GM21528 (cell line): Measurements from ENCODE around the gene ERI2.
"Not testable (repeated sequence)": the region's sequence is repeated elsewhere in the genome, so short reads cannot be mapped to it uniquely, and the experiment has no call there.

Experiments
- ATAC-seq: cut with Tn5 transposase; IDR thresholded peaks from one replicate; pipeline ENCODE4 v1.9.1; 2021; ENCODE audit warnings: mild to moderate bottlenecking, moderate library complexity; ENCODE audit not compliant: unreplicated experiment, low FRiP score

The ERI2 gene

DNA sequence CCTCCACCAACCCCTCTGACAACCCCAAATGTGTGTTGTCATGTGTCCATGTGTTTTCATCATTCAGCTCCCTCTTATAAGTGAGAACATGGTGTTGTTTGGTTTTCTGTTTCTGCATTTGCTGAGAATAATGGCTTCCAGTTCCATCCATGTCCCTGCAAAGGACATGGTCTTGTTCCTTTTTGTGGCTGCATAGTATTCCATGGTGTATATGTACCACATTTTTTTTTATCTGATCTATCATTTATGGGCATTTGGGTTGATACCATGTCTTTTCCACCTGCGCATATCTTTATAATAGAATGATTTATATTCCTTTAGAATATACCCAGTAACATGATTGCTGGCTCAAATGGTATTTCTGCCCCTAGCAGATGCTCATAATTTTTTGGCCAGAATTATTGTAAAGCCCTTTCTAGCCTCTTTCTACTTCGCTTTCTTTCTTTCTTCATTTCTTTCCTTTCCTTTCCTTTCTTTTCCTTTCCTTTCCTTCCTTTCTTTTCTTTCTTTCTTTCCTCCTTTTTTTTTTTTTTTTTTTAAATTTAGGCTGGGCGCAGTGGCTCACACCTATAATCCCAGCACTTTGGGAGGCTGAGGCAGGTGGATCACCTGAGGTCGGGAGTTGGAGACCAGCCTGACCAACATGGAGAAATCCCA lies 12.8 kb upstream of the ERI2 start:
- no peak for ATAC-seq

GRCh38 chr16:20814784-20815183 lies 8.5 kb upstream of the ERI2 start:
- no peak for ATAC-seq

GRCh38 chr16:20812510-20812909 lies 6.2 kb upstream of the ERI2 start:
- ATAC-seq: no peak

DNA sequence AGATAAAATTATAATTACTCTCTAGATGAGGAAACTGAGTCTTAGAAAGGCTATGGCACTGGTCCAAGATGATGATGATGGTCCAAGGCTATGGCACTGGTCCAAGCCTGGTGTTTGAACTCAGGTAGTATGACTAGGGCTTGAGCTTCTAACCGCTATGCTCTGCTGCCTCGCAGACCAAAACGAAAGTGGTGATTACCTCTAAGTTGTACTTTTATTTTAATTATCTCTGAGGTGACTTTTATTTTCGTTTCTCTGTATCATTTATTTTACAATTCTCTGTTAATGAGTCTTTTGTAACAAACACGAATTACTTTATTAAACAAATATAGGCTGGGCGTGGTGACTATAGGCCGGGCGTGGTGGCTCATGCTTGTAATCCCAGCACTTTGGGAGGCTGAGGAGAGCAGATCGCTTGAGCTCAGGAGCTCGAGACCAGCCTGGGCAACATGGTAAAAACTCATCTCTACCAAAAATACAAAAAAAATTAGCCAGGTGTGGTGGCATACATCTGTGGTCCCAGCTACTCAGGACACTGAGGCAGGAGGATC lies 5.7 kb upstream of the ERI2 start:
- no peak for ATAC-seq

GRCh38 chr16:20807862-20808261 lies 1.6 kb upstream of the ERI2 start:
- no peak for ATAC-seq

- ATAC-seq: not testable (repeated sequence)
These were observed 546 bp downstream of the ERI2 start for GRCh38 chr16:20805684-20806167.

GRCh38 chr16:20803561-20804214 lies 2.6 kb downstream of the ERI2 start:
- no peak for ATAC-seq

GRCh38 chr16:20803192-20803560 lies 3.1 kb downstream of the ERI2 start:
- ATAC-seq: no peak

GRCh38 chr16:20801278-20801677 lies 5.0 kb downstream of the ERI2 start:
- ATAC-seq: no peak

DNA sequence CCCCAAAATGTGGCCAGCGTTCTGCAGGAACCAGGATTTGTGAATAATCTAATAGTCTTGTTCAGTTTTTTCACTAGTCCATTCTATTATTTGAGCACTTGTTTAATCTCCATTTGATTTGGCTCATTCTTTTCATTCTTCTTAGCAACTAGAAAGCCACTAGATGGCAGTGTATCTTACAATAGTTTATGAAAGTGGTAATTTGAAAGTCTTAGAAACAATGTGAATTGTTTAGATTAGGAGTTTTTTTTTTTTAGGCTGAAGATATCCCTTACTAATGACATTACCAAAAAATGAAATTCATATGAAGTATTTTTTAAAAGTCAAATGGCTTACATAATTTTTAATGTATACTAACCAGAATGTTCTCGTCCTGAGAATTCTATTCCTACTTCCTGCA lies 6.7 kb downstream of the ERI2 start:
- no peak for ATAC-seq

- no peak for ATAC-seq
These were observed 7.9 kb downstream of the ERI2 start for GRCh38 chr16:20798364-20798763.

DNA sequence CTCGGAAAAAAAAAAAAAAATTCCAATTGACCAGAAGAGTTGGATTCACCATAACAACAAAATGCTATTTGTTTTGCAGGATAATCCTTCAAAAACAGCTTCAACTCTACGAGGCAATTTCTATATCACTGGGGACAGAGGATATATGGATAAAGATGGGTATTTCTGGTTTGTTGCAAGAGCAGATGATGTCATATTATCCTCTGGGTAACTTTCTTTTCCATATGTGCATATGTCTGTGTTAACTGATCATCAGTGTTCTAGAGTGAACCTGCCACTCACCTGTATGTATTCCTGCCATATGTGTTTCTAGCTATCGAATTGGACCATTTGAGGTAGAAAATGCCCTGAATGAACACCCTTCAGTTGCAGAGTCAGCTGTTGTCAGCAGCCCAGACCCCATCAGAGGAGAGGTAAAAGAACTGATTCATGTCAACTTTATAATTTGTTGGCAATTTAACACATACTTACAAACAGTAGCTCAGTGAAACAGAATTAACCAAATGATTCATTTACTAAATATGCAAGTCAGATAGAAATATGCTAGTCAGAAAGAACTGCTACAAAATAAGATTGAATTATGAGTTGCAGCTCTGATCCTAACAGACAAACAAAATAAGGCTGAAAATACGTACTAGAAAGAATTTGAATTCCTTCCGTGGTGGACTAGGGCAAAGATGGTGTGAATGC lies 14.2 kb downstream of the ERI2 start:
- ATAC-seq: no peak

DNA sequence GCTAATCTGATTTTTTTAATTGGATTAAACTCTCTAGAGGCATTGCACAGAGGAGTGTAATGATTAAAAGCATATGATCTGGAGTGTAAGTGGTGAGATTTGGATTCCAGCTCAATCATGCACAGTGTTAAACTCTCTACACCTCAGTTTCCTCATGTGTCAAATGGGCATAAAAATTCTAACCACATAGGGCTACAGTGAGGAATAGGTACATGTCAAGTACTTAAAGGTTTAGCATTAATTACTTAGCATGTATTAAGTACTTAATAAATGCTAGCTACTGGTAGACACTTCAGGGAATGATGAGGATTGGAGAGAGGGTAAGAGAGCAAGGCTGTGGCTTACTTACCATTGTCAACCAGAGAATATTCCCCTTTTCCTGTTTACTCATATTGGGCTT lies 17.1 kb downstream of the ERI2 start:
- no peak for ATAC-seq

DNA sequence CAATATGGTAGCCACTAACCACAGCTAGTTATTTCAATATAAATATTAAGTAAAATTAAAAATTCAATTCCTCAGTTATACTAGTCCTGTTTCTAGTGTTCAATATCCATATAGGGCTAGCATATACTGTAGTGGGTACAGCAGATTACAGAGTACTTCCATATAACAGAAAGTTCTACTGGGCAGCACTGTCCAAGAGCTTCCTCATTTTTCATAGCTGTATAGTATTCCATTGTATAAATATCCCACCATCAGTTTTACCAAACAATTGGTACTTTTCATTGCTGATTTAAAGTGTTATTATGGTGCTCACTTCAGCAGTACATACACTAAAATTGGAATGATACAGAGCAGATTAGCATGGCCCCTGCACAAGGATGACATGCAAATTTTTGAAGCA lies 22.1 kb downstream of the ERI2 start:
- ATAC-seq: no peak

DNA sequence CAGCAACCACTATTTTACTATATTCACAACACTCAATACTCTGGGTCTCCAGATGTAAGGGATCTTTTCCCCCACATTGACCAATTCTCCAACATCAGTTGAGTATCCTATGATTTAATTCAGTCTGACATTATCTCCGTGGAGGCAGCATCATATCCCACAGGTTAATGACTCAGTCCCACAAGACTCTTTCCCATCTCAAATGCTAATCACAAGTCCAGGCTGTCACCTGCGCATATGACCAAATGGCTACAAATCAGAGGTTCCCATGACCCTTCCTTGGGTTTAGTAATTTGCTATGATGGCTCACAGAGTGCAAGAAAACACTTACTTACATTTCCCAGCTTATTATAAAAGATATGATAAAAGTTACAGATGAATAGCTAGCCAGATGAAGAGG lies 23.8 kb downstream of the ERI2 start:
- ATAC-seq: no peak

GRCh38 chr16:20781697-20782096 lies 24.6 kb downstream of the ERI2 start:
- no peak for ATAC-seq

- peak; percentile 66 for ATAC-seq
These were observed 31.4 kb downstream of the ERI2 start for GRCh38 chr16:20774703-20775362.

- no peak for ATAC-seq
These were observed 32.6 kb downstream of the ERI2 start for GRCh38 chr16:20773679-20774078.

DNA sequence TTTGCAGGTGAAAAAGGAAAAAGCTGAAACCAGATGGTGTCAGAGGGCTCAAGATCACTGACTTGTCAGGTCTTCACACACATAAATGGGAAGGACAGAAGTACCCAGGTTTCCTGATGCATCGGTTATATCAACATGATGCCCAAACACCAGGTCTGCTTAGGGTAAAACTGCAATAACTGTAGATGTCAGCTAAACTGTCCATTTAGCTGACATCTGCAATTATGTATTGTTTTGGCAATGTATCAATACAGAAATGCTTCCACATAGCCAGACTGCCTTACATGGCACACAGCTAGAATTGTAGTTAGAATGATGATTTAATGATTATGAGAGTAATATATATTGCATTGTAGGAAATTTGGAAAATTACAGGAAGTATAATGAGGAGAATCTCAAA lies 37.5 kb downstream of the ERI2 start:
- ATAC-seq: no peak

DNA sequence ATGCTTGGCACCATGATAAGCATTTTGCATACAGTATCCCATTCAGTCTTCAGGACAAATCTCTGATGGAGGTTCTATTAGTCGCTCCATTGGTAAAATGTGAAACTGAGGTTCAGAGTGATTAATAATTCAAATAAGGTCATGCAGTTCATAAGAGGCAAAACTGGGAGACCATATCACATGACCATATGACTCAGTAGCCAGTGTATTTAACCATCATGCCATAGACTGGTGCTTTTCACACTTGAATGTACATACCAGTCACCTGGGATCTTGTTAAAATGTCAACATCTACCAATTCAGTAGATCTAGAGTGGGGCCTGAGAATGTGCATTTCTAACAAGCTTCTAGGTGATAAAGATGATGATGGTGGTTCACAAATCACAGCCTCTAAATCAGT lies 38.2 kb downstream of the ERI2 start:
- ATAC-seq: no peak

GRCh38 chr16:20767577-20767976 lies 38.7 kb downstream of the ERI2 start:
- no peak for ATAC-seq
